RWPE1 (cell line): Measurements from ENCODE around the gene FOXF2.

Source experiments
- CTCF ChIA-PET: fragments of 350-600 bp; sonication (Branson Sonifier 250); formaldehyde crosslinking; extraction: SDS; loops from one replicate; lab custom pipeline; 2021; lab: Yijun Ruan, JAX
- POLR2A ChIA-PET: fragments of 400-600 bp; formaldehyde crosslinking; extraction: SDS; loops from one replicate; lab custom pipeline; 2020; ENCODE audit warnings: antibody characterized with exemption; ENCODE audit not compliant: low non-redundant PET; lab: Yijun Ruan, JAX
- DNase-seq: peaks from one replicate; pipeline ENCODE4 v3.0.0; 2012; ENCODE audit warnings: low spot score
- H3K27ac ChIP-seq: fragments of 450-650 bp; 2 replicates; pipeline ENCODE4 v1.5.1; 2017
- TF ChIP-seq, protein P1 (sequence below): fragments of 450-650 bp; conservative IDR thresholded peaks from 2 replicates; pipeline ENCODE4 v1.5.1; 2017; ENCODE audit warnings: low read depth, mild to moderate bottlenecking

Gene FOXF2

GRCh38 chr6:1394514-1395463 is 5.4 kb downstream of the FOXF2 start:
- TF ChIP-seq, protein P1, sequence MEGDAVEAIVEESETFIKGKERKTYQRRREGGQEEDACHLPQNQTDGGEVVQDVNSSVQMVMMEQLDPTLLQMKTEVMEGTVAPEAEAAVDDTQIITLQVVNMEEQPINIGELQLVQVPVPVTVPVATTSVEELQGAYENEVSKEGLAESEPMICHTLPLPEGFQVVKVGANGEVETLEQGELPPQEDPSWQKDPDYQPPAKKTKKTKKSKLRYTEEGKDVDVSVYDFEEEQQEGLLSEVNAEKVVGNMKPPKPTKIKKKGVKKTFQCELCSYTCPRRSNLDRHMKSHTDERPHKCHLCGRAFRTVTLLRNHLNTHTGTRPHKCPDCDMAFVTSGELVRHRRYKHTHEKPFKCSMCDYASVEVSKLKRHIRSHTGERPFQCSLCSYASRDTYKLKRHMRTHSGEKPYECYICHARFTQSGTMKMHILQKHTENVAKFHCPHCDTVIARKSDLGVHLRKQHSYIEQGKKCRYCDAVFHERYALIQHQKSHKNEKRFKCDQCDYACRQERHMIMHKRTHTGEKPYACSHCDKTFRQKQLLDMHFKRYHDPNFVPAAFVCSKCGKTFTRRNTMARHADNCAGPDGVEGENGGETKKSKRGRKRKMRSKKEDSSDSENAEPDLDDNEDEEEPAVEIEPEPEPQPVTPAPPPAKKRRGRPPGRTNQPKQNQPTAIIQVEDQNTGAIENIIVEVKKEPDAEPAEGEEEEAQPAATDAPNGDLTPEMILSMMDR = no peak
- no peak for DNase-seq
- POLR2A ChIA-PET = no interaction called here
- H3K27ac ChIP-seq = no peak overlapping the region
- CTCF ChIA-PET = interaction anchor here (2.5 kb wide), 1 partner anchor 8 kb away, joined by 18 read pairs; no protein-coding TSS in a partner anchor

DNA sequence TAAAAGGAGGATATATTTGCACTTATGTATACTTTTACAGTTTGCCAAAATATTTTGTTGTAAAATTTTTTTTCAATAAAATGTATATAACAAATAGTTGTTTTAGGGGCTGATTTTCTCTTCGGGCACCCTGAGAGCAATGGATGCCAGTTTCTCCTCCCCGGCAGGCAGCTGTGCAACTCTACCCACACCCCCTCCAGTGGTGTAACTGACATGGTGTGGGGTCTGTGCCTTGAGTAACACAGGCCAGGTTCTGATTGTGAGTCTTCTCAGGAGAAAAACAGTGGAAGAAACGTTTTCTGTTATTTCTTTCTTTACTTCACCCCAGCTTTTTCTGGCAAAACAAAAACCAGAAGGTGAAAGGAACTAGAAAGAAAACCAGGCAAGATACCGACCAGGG is 6.1 kb downstream of the FOXF2 start:
- ChIA-PET CTCF (interaction anchor here (2.5 kb wide), 1 partner anchor 9 kb away, joined by 18 read pairs; no protein-coding TSS in a partner anchor), POLR2A (no interaction called here)
- DNase-seq = no peak
- TF ChIP-seq, protein P1 = no peak
- no peak overlapping the region for H3K27ac ChIP-seq

DNA sequence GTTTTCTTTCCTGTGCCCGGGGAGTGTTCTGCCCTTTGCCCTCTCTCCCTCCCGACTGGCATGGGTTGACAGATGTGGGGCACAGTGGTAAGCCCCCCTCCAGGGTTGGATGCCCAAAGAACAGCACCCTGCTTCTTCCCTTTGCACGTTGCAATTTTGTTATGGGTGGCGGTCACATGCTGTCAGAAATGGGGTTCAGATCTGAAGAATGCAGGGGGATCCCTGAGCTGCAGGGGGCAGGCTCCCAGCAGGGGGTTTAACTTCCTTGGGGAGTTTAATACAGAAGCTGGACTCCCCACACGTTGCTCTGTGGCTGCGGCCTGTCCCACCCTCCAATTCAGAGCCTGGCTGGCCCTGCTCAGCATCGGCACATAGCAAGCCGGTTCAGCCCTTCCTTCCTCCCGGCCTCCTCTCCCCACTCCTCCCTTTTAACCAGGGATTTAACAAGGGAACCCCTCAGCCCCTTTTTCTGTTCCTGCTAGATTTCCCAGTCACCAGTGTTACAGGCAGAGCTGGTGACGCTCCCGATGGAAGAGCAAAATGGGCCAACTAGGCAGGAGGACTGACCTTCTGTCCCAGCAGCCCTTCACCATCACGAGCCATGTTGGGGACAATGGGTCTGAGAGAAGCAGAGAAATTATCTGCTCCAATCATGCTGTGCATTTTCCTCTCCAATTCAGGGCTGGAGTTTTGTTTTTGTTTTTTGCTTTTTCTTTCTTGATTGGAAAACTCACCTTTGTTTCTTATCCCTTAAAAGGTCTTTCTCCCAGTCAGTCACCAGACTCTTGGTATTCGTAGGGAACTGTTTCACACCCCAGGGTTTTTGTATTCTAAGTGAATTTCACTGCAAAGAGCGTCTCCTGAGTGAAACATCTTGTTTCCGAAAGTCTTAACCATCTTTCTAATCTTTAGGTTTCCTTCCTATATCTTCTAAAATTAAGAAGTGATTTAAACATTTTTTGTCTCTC is 6.8 kb downstream of the FOXF2 start:
- CTCF ChIA-PET = interaction anchor here (0.9 to 2.5 kb wide), 13 partner anchors 9 to 673 kb away, joined by 3 to 18 read pairs (median 4); no protein-coding TSS in a partner anchor
- TF ChIP-seq, protein P1 = no peak

GRCh38 chr6:1396952-1397868 is 7.8 kb downstream of the FOXF2 start:
- ChIA-PET CTCF (interaction anchor here (0.6 to 2.5 kb wide), 28 partner anchors 10 to 804 kb away, joined by 3 to 18 read pairs (median 3); no protein-coding TSS in a partner anchor), POLR2A (no interaction called here)
- TF ChIP-seq, protein P1 = peak; percentile 94
- DNase-seq = peak; percentile 70
- H3K27ac ChIP-seq = no peak overlapping the region

More for the DNA sequence above, 6.8 kb downstream of the FOXF2 start:
- POLR2A ChIA-PET = no interaction called here
- DNase-seq = no peak
- no peak overlapping the region for H3K27ac ChIP-seq

GRCh38 chr6:1399085-1399780 is 9.9 kb downstream of the FOXF2 start:
- CTCF ChIA-PET = interaction anchor here (0.6 kb wide), 1 partner anchor 856 kb away, joined by 4 read pairs; no protein-coding TSS in a partner anchor
- POLR2A ChIA-PET = no interaction called here
- DNase-seq = no peak
- TF ChIP-seq, protein P1 = no peak
- H3K27ac ChIP-seq = no peak overlapping the region
